Fibroblast of the aortic adventitia (primary cell): ENCODE data around the gene ALDH7A1. TPM values are rescaled to one million over a fixed set of nuclear protein-coding genes. Genes with fewer than 3 reads are reported as not detected.
A peak's percentile ranks its signal among the peaks of the same experiment; 100 is the strongest.

Source experiments
- DNase-seq: peaks from one replicate; pipeline ENCODE4 v3.0.0-alpha.2; 2010; ENCODE audit warnings: low read depth
- H3K4me3 ChIP-seq: 2 replicates; pipeline ENCODE4 v1.5.1; 2011; ENCODE audit warnings: low read depth, mild to moderate bottlenecking, control low read depth, low read length, moderate library complexity
- CTCF ChIP-seq: IDR thresholded peaks from 2 replicates; pipeline ENCODE4 v1.5.1; 2011; ENCODE audit warnings: mild to moderate bottlenecking, low read length, control low read depth, inconsistent platforms; ENCODE audit not compliant: insufficient read depth
- total RNA-seq: library from RNA; depleted of rRNA; stranded (reverse); fragments of >200 nt; gene quantifications from 2 replicates; pipeline ENCODE4 v1.2.3, GENCODE V29; 2012; ENCODE audit warnings: low replicate concordance

ALDH7A1 gene
- total RNA-seq, 1 donor: 33.6 TPM

DNA sequence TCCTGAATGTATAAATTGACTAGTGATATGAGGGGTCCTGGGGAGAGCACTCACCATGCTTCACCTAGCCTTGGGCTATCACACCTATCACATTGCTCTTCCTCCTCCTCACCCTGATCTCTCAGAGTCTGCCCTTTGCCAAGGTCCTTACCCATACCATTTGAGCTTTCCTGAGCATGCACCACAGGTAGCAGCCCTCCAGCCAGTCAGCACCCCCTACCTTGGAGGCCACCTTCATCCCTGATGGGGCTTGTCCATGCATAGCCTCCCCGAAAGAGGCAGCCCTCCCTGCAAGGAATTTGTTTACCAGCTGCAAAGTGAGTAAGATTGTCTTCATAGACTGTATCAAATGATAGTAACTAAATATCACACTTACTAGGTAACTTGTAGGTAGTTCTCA, 83.1 kb downstream of the ALDH7A1 start:
- no peak for DNase-seq
- no peak overlapping the region for H3K4me3 ChIP-seq
- TF ChIP-seq CTCF: no peak

GRCh38 chr5:126509339-126509738, 85.7 kb downstream of the ALDH7A1 start:
- DNase-seq: no peak
- TF ChIP-seq CTCF: no peak
- no peak overlapping the region for H3K4me3 ChIP-seq

DNA sequence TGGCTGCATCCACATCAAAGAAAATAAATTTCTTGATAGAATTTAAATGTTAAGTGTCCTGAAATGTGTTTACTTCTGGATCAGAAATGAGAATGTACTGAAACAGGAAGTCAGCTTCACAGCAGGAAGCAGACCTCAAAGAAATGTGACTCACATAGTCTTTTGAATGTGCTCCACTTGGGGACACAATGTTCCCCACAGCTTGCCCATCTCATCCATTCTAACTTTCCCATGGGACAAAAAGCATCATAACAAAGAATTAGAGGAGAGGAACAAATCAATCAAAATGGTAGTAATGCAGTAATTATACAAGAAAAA, 86.1 kb downstream of the ALDH7A1 start:
- no peak for TF ChIP-seq CTCF
- DNase-seq: no peak
- no peak overlapping the region for H3K4me3 ChIP-seq

GRCh38 chr5:126508251-126508961, 86.6 kb downstream of the ALDH7A1 start:
- no peak for DNase-seq
- no peak for TF ChIP-seq CTCF
- H3K4me3 ChIP-seq: no peak overlapping the region

DNA sequence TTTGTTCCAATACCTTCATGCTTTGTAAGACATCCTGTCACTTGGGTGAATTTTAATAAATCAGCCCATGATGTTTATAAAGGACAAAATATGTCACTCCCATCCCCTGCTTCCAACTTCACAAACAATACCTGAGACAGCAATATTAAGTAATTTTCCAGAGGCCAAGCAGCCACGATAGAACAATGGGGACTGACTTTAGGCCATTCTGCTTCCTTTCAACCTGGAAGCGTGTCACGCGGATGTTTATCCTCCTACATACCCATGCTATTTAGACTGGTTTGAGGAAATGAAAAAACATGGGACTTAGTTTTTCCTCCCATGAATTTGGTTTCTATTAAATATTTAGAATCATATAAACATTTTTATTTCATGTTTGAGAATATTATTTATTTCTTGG, 88.9 kb downstream of the ALDH7A1 start:
- no peak for DNase-seq
- no peak for TF ChIP-seq CTCF

DNA sequence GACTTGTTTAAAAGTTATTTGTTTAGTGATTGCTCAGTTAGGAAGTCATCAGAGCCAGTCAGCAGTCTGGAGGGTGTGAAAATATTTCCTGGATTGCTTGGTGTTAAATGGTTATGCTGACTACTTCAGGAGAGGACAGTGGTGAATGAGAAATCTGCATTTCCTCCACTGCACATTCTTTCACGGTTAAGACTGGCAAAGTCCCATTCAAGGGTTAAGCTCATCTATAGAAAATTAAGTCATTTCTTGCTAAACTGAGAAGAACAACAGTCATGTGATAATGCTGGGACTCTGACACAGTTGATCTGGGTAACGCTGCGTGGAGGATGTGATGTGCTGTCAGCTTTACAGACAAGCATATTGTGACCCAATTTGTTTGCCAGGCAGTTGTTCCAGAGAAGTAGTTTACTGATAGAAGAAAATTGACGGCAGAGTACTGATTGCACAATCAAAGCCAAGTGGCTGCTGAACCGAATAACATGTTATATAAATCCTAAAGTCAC, 91.4 kb downstream of the ALDH7A1 start:
- H3K4me3 ChIP-seq: no peak overlapping the region
- no peak for TF ChIP-seq CTCF
- peak; percentile 57 for DNase-seq

More for the DNA sequence above, 88.9 kb downstream of the ALDH7A1 start:
- H3K4me3 ChIP-seq: no peak overlapping the region

DNA sequence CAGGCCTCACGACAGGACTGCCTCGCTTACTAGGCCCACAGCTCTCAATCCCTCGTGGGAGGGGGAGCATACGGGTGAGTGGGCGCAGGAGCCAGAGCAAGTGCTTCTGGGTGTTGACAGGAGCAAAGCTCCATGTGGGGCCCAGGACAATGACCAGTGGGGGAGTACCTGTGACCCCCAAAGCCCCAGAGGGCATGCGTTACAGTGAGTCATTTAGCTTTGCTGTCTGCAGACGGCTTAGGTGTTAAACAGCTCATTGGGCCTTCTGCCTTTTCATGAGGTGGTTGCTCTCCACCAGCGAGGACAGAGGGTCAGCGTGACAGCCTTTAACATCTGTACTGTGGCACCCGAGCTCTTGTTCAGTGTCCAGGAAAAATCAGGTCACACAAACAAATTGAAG, 93.6 kb downstream of the ALDH7A1 start:
- no peak for TF ChIP-seq CTCF
- DNase-seq: no peak
- no peak overlapping the region for H3K4me3 ChIP-seq
